Transverse colon (tissue), 4 donors: ENCODE results near the gene AP1S3.

Source experiments
- CTCF ChIP-seq, 5 experiments: fragments of 200-600 bp in 3 of 5; fragments of 450-650 bp in 2 of 5; sonication (generic) in 3 of 5; IDR thresholded peaks; 1 replicate in 2 of 5; 2 replicates in 3 of 5; pipeline ENCODE4 v1.5.1; 2016 to 2017; ENCODE audit warnings: antibody characterized with exemption in 5 of 5, inconsistent platforms in 3 of 5, mild to moderate bottlenecking in 2 of 5, moderate library complexity in 1 of 5
- EP300 ChIP-seq: sonication (generic); formaldehyde crosslinking; IDR thresholded peaks from one replicate; pipeline ENCODE4 v1.6.1; 2017; ENCODE audit warnings: antibody characterized with exemption, low read depth
- POLR2A ChIP-seq: fragments of 450-650 bp; IDR thresholded peaks from one replicate; pipeline ENCODE4 v1.6.1; 2016; ENCODE audit warnings: antibody characterized with exemption, mild to moderate bottlenecking, moderate library complexity
- POLR2AphosphoS5 ChIP-seq, 3 donors: sonication (generic); formaldehyde crosslinking; IDR thresholded peaks; one replicate each; pipeline ENCODE4 v1.6.1; 2016; ENCODE audit warnings: antibody characterized with exemption in 3 of 3

- no peak for TF ChIP-seq CTCF (IDR thresholded peaks at IDR 0.05)
- no peak for TF ChIP-seq POLR2A
- no peak for TF ChIP-seq POLR2AphosphoS5 (IDR thresholded peaks at IDR 0.05)
- TF ChIP-seq EP300: no peak
These were observed 103.0 kb downstream of the AP1S3 start for GRCh38 chr2:223734346-223734745.
